ENCODE results near the gene GNAS.
"Not testable (repeated sequence)": the region's sequence is repeated elsewhere in the genome, so short reads cannot be mapped to it uniquely, and the experiment has no call there.

GNAS gene

DNA sequence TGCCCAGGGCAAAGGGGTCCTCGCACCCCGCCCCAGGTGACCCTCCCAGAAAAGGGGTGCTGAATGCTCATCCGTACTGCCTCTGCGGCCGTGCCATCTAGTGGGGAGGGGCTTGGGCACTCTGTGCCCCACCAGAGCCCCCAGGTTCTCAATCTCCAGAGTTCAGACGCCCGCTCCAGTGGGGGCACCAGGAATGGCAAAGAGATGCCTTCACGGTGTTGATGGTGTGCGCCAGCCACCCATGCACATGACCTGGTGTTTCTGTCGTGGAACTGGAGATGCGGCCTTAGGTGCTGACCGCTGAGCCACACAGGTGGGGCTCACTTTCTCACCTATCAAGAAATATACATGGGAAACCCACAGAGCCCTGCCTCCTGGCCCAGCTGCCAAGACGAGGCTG is 32.6 kb upstream of the GNAS start:
- DNase-seq (ENCODE audit: insufficient read length, low spot score), result no peak
- TF ChIP-seq POLR2A (IDR thresholded peaks at IDR 0.05; ENCODE audit: low read depth, low read length), result no peak
- FAIRE-seq, result no peak

GRCh38 chr20:58820515-58820914 is 32.0 kb upstream of the GNAS start:
- DNase-seq (ENCODE audit: insufficient read length, low spot score), result not testable (repeated sequence)

GRCh38 chr20:58822149-58822548 is 30.4 kb upstream of the GNAS start:
- DNase-seq (ENCODE audit: insufficient read length, low spot score), result no peak
- no peak for TF ChIP-seq POLR2A (IDR thresholded peaks at IDR 0.05; ENCODE audit: low read depth, low read length)
- FAIRE-seq, result no peak

More at GRCh38 chr20:58820515-58820914, 32.0 kb upstream of the GNAS start:
- not testable (repeated sequence) for FAIRE-seq

DNA sequence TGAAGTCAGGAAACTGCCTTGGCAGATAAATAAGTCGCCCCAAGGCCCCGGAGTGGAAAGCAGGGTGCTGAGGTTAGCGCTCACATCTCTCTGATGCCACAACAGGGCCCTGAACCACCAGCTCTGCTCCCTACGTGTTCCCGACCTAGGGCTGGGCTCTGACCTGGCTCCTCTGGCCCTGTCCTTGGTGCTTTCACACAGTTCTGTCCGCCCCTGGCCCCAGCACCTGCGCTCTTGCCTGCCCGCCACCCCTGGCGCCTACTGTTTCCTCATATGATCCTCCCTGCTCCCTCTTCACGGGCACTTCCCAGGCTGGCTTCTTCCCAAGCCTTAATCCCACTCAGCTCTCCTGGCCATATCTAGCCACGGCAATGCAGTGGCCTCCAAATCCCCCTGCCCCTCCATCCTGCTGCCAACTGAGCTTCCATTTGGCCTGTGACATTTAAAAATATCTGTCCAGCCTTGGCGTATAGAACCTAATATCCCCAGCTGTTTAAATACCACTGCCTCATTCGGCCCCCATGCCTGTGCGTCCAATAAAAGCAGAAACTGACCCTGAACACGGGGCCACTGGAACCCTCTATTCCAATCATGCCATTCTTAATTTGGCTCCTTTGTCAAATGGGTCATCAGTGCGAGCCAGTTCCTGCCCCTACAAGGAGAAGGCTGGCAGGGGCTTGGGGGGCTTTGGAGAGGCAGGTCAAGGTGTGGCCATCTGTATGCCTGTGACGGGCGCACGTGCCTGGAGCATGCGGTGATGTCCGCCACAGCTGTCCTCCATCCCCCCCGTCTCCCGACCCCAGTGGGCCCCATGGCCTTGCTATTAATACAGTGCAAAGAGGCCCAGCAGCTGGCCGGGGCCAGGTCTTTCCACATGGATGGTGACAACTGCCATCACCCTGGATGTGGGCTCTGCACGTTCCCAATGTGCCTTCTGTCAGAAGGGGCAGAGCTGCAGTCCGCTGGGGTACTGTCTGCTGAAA is 29.5 kb upstream of the GNAS start:
- no peak for FAIRE-seq
- TF ChIP-seq POLR2A (IDR thresholded peaks at IDR 0.05; ENCODE audit: low read depth, low read length), result no peak
- no peak for DNase-seq (ENCODE audit: insufficient read length, low spot score)

- TF ChIP-seq POLR2A (IDR thresholded peaks at IDR 0.05; ENCODE audit: low read depth, low read length), result no peak
- no peak for FAIRE-seq
- no peak for DNase-seq (ENCODE audit: insufficient read length, low spot score)
Observed at GRCh38 chr20:58824843-58825242, 27.7 kb upstream of the GNAS start.

DNA sequence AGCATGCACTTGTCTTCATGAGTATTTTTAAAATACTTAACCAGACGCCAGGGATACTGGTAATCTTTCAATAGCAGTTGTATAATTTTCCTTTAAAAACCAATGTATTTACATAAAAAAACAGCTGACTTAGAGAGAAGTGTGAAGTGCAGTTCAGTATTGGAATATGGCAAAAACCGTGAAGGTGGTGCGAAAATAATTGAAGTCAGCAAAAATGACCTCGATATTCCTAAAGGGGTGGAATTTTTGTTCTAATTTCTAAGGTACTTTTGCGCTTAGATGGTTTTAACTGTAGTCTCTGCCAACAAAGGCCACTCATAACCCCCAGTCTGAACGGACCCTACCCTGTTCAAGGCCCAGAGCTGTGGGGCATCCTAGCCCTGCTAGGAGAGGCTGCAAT is 27.1 kb upstream of the GNAS start:
- no peak for DNase-seq (ENCODE audit: insufficient read length, low spot score)
- no peak for TF ChIP-seq POLR2A (IDR thresholded peaks at IDR 0.05; ENCODE audit: low read depth, low read length)
- FAIRE-seq, result no peak

GRCh38 chr20:58826271-58826670 is 26.2 kb upstream of the GNAS start:
- DNase-seq (ENCODE audit: insufficient read length, low spot score) (no peak), FAIRE-seq (no peak)
- no peak for TF ChIP-seq POLR2A (IDR thresholded peaks at IDR 0.05; ENCODE audit: low read depth, low read length)

DNA sequence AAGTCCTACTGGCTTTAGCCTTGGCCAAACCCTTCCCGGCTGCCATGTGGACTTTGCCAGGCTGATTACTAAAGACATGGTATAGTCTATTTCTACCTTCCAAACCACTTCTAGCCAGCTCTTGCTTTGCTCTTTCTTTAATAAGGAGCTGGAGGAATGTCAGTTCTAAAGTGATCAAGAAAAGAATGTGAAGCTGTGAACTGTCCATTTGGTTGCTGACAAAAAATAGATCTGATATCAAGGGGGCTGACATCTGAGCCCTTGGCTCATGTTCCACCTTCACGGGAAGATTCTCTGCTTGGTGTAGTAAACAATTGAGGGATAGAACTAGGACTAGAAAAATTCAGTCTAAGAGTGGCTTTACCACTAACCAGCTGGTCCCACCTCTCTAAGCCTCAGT is 24.4 kb upstream of the GNAS start:
- TF ChIP-seq POLR2A (IDR thresholded peaks at IDR 0.05; ENCODE audit: low read depth, low read length), result no peak
- DNase-seq (ENCODE audit: insufficient read length, low spot score) (no peak), FAIRE-seq (no peak)

DNA sequence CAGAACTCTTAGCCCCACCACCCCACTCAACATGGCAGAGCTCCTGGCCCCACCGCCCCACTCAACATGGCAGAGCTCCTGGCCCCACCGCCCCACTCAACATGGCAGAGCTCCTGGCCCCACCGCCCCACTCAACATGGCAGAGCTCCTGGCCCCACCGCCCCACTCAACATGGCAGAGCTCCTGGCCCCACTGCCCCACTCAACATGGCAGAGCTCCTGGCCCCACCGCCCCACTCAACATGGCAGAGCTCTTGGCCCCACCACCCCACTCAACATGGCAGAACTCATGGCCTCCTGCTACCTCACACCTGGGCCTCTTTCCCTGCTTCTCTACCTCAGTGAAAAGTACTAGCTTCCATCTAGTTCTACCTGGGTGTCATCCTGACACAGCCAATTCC is 23.7 kb upstream of the GNAS start:
- FAIRE-seq; DNase-seq (ENCODE audit: insufficient read length, low spot score): not testable (repeated sequence)

- no peak for DNase-seq (ENCODE audit: insufficient read length, low spot score)
Observed at GRCh38 chr20:58829531-58829941, 23.0 kb upstream of the GNAS start.

DNA sequence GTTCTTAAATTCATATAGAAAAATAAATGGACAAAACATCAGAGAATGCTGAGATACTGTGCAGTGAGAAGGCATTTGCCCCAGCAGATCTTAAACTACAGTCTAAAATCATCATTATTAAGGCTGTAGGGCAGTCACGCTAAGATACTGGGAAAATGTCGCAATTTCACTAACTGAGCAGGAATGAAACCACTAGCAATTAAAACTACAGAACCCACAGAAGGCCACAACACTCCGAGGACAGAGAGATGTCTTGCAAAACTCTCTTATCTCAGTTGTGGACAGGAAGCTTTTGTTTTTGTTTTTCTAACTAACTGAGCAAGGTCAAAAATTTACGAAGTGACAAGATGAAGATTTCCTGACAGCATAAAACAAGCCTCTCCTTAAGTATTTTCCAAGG is 20.1 kb upstream of the GNAS start:
- no peak for DNase-seq (ENCODE audit: insufficient read length, low spot score)
- TF ChIP-seq POLR2A (IDR thresholded peaks at IDR 0.05; ENCODE audit: low read depth, low read length), result no peak
- no peak for FAIRE-seq

More at GRCh38 chr20:58829531-58829941, 23.0 kb upstream of the GNAS start:
- FAIRE-seq, result no peak
- TF ChIP-seq POLR2A (IDR thresholded peaks at IDR 0.05; ENCODE audit: low read depth, low read length), result no peak

DNA sequence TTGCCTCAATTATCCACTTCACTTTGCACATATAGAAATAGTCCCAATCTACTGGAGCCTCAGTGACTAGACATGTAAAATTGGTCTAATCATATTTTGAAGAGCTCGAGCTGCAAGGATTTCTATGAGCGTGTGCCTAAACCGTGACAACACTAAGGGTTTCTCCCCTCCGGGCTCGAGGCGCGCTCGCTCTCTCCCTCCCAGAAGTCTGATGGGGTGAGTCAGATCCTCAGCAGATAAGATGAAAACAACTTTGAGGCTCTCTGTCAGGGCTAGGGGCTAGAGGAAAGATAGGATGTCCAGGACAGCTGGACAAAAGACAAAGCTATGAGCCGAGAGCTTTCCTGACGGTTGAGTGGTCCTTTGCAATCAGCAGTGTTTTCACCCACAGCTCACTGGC is 18.6 kb upstream of the GNAS start:
- TF ChIP-seq POLR2A (IDR thresholded peaks at IDR 0.05; ENCODE audit: low read depth, low read length), result no peak
- no peak for DNase-seq (ENCODE audit: insufficient read length, low spot score)
- FAIRE-seq, result no peak

GRCh38 chr20:58835231-58835630 is 17.3 kb upstream of the GNAS start:
- TF ChIP-seq POLR2A (IDR thresholded peaks at IDR 0.05; ENCODE audit: low read depth, low read length), result no peak
- DNase-seq (ENCODE audit: insufficient read length, low spot score) (no peak), FAIRE-seq (no peak)

DNA sequence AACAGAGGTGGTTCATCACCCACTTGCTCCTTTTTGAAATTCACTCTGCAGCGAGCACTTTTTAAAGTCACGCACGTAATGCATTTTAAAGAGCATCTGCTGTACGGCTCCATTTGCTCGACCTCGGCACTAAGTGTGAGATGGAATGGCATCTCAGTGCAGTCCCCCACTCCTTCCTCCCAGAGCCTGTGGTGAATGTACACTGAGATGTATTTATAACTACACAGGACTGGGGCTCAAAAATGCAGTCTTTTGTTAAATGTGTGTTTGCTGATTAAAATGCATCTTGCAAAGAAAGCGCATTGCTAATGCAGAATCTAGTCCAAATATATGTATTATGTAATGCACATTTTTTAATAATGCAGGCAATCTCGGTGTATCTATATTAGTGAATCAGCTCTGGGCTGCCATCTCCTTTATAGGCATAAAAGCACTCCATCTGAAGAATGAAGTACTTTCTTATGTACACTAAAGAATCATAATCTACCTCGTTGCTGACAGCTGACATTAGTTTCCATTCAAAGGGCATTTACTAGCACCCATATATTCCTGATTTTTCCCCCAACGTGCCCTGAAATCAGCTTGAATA is 15.8 kb upstream of the GNAS start:
- FAIRE-seq (no peak), DNase-seq (ENCODE audit: insufficient read length, low spot score) (no peak)
- no peak for TF ChIP-seq POLR2A (IDR thresholded peaks at IDR 0.05; ENCODE audit: low read depth, low read length)

DNA sequence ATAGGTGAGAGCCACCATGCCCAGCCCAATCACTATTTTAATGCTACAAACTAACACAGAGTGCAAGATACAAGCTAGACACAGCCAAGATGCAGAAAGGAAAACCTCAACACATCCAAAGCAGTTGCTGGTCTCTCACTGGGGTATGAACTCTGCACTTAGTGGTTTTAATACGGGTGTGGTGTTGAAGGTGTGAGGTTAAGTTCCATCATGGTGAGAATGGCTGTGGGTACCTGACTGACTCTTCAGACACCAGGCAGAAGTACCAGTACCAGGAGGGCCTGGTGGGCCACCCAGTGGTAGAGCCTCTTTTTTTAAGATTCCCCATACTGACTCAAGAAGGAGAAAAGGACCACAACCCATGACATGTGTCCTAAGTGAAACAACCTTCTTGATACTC is 14.8 kb upstream of the GNAS start:
- no peak for DNase-seq (ENCODE audit: insufficient read length, low spot score)
- TF ChIP-seq POLR2A (IDR thresholded peaks at IDR 0.05; ENCODE audit: low read depth, low read length), result no peak
- FAIRE-seq, result no peak
